Endothelial cell of umbilical vein (primary cell): ENCODE results near the gene PAX2. TPM values are rescaled to one million over a fixed set of nuclear protein-coding genes. Genes with fewer than 3 reads are reported as not detected.

Experiments used
- BruUV-seq: library from RNA; stranded (reverse); fragments of 400-500 nt; replicated peaks from 2 replicates; lab custom pipeline; 2021; lab: Mats Ljungman, UMichigan
- CTCF ChIA-PET: fragments of 300-600, 350-600 bp; sonication (Branson Sonifier 250); formaldehyde crosslinking; loops from one replicate; lab custom pipeline; 2021; ENCODE audit warnings: antibody characterized with exemption, inconsistent platforms; lab: Charles Lee
- POLR2A ChIA-PET: fragments of 300-600, 350-600 bp; sonication (Branson Sonifier 250); formaldehyde crosslinking; loops from one replicate; lab custom pipeline; 2021; ENCODE audit warnings: antibody characterized with exemption, inconsistent platforms; lab: Charles Lee
- DNase-seq: peaks from one replicate; pipeline ENCODE4 v3.0.0-alpha.2; 2011; ENCODE audit warnings: low read depth, low spot score
- FAIRE-seq: peaks from 2 replicates; lab custom pipeline; 2011; peaks lifted over from hg19 to GRCh38; lab: Jason Lieb, UNC
- H2AFZ ChIP-seq: 2 replicates; pipeline ENCODE4 v1.6.0; 2012; ENCODE audit warnings: low read depth, low read length, control low read depth, inconsistent platforms
- H3K27ac ChIP-seq: 2 replicates; pipeline ENCODE4 v1.5.1; 2011; ENCODE audit warnings: low read depth, mild to moderate bottlenecking, control low read depth, low read length, moderate library complexity; ENCODE audit not compliant: insufficient read depth
- H3K27me3 ChIP-seq, 2 experiments: 2 replicates each; pipeline versions ENCODE4 v1.6.0 to v1.6.1; 2011; ENCODE audit warnings: low read length in 2 of 2, mixed read lengths in 1 of 2; ENCODE audit not compliant: control insufficient read depth in 2 of 2, insufficient read depth in 2 of 2
- H3K36me3 ChIP-seq, 2 experiments: 2 replicates in 1 of 2; 3 replicates in 1 of 2; pipeline ENCODE4 v1.5.1; 2011; ENCODE audit warnings: low read length in 2 of 2, mild to moderate bottlenecking in 1 of 2, moderate library complexity in 1 of 2; ENCODE audit not compliant: control insufficient read depth in 2 of 2, insufficient read depth in 2 of 2; ENCODE audit errors: extremely low read depth in 1 of 2
- H3K4me1 ChIP-seq: 3 replicates; pipeline ENCODE4 v1.5.1; 2011; ENCODE audit warnings: mild to moderate bottlenecking, low read length; ENCODE audit not compliant: control insufficient read depth, insufficient read depth; ENCODE audit errors: extremely low read depth
- H3K4me2 ChIP-seq: 2 replicates; pipeline ENCODE4 v1.6.1; 2011; ENCODE audit warnings: low read length, control low read depth, mixed read lengths; ENCODE audit not compliant: insufficient read depth
- H3K4me3 ChIP-seq, 3 experiments: fragments of 200-600 bp in 1 of 3; sonication (generic), shearing (Covaris generic) in 1 of 3; replicated peaks in 1 of 3; 2 replicates each; pipeline ENCODE4 v1.5.1; 2011 to 2016; ENCODE audit warnings: control low read depth in 3 of 3, low read length in 3 of 3, mild to moderate bottlenecking in 2 of 3, inconsistent platforms in 1 of 3, low read depth in 1 of 3, moderate library complexity in 1 of 3; ENCODE audit not compliant: insufficient read depth in 1 of 3
- H3K79me2 ChIP-seq: 2 replicates; pipeline ENCODE4 v1.6.0; 2012; ENCODE audit warnings: low read length, inconsistent platforms; ENCODE audit not compliant: control insufficient read depth, insufficient read depth
- H3K9ac ChIP-seq: replicated peaks from 2 replicates; pipeline ENCODE3; 2011; ENCODE audit warnings: low read length, control low read depth; ENCODE audit not compliant: insufficient read depth; ENCODE audit errors: extremely low read depth
- H3K9me1 ChIP-seq: replicated peaks from 3 replicates; pipeline ENCODE4 v1.6.0; 2011; ENCODE audit warnings: mild to moderate bottlenecking, low read length; ENCODE audit not compliant: control insufficient read depth, insufficient read depth; ENCODE audit errors: extremely low read depth
- H3K9me3 ChIP-seq: replicated peaks from 2 replicates; pipeline ENCODE4 v1.5.1; 2012; ENCODE audit warnings: low read length, inconsistent platforms; ENCODE audit not compliant: control insufficient read depth, insufficient read depth
- H4K20me1 ChIP-seq: replicated peaks from 2 replicates; pipeline ENCODE3; 2011; ENCODE audit warnings: mild to moderate bottlenecking, low read length; ENCODE audit not compliant: control insufficient read depth, insufficient read depth; ENCODE audit errors: extremely low read depth
- CTCF ChIP-seq, 2 donors: IDR thresholded peaks; 1 replicate in 1 of 2; 2 replicates in 1 of 2; pipeline ENCODE4 v1.5.1; 2011; ENCODE audit warnings: low read length in 2 of 2, mild to moderate bottlenecking in 2 of 2, moderate library complexity in 2 of 2, control low read depth in 1 of 2, inconsistent platforms in 1 of 2, low read depth in 1 of 2; ENCODE audit not compliant: insufficient read depth in 1 of 2; ENCODE audit errors: extremely low read depth in 1 of 2
- EZH2 ChIP-seq: IDR thresholded peaks from 2 replicates; pipeline ENCODE4 v1.6.1; 2012; ENCODE audit warnings: borderline replicate concordance, low read depth, mild to moderate bottlenecking, moderate library complexity, low read length, inconsistent platforms; ENCODE audit not compliant: severe bottlenecking
- FOS ChIP-seq: IDR thresholded peaks from 2 replicates; pipeline ENCODE4 v1.6.1; 2011; ENCODE audit warnings: mild to moderate bottlenecking, low read length, moderate library complexity, borderline replicate concordance; ENCODE audit not compliant: insufficient read depth
- GATA2 ChIP-seq: IDR thresholded peaks from 2 replicates; pipeline ENCODE4 v1.7.0; 2011; ENCODE audit warnings: low read depth, mild to moderate bottlenecking, moderate library complexity, mixed read lengths, low read length; ENCODE audit not compliant: insufficient read length, insufficient read depth
- JUN ChIP-seq: IDR thresholded peaks from 2 replicates; pipeline ENCODE4 v1.6.1; 2011; ENCODE audit warnings: borderline replicate concordance, low read depth; ENCODE audit not compliant: insufficient read length, insufficient read depth
- MAX ChIP-seq: IDR thresholded peaks from 2 replicates; pipeline ENCODE4 v1.6.1; 2011; ENCODE audit not compliant: insufficient read depth, insufficient read length
- POLR2A ChIP-seq: IDR thresholded peaks from 2 replicates; pipeline ENCODE4 v1.6.1; 2012; ENCODE audit warnings: low read depth, mild to moderate bottlenecking, control low read depth, low read length
- POLR2AphosphoS5 ChIP-seq: IDR thresholded peaks from 2 replicates; pipeline ENCODE4 v1.6.1; 2012; ENCODE audit warnings: low read depth, mild to moderate bottlenecking, control low read depth, low read length, moderate library complexity; ENCODE audit not compliant: insufficient read depth
- dilution Hi-C: fragments of 300-500 bp; cut with MboI; formaldehyde crosslinking; loops from one replicate; pipeline ENCODE4 v1.15.0; 2019; ENCODE audit warnings: low sequenced_read_pairs; ENCODE audit not compliant: extremely low pct_ligation_motif_present
- intact Hi-C: fragments of 100-400 bp; cut with micrococcal nuclease; formaldehyde crosslinking; loops from one replicate; pipeline ENCODE4 v1.10.0; 2022
- polyA plus RNA-seq, 4 experiments: library from polyadenylated mRNA; depleted of rRNA in 3 of 4; stranded (reverse) in 3 of 4; unstranded in 1 of 4; fragments of >200 nt; gene quantifications; 2 replicates each; pipeline versions ENCODE4 v1.2.1 to v1.2.3, GENCODE V29; 2011 to 2012; ENCODE audit warnings: missing spikeins in 1 of 4
- total RNA-seq: library from RNA; stranded (reverse); gene quantifications from 2 replicates; pipeline ENCODE4 v1.2.3, GENCODE V29; 2021

PAX2 gene
- total and polyA plus RNA-seq, 2 donors (not counting 3 experiments of a cell fraction or from before 2014, with no cell fraction given) = not detected

- H3K36me3 ChIP-seq = no peaks in the 10 kb centered on the region
- no TSS peak for BruUV-seq
- intact Hi-C loops = loop anchor here (5.0 kb wide), 1 partner anchor 43 kb away; no protein-coding TSS in a partner anchor
- H3K4me3 ChIP-seq = no peak overlapping the region
- H3K9ac ChIP-seq = no peak overlapping the region
- DNase-seq (no peak), FAIRE-seq (no peak)
- peaks cover 4% of the 10 kb centered on the region for H3K4me1 ChIP-seq
- no peak for TF ChIP-seq POLR2A
- no peak for TF ChIP-seq JUN
- TF ChIP-seq POLR2AphosphoS5 = no peak
- peak; percentile 91 for TF ChIP-seq EZH2
- TF ChIP-seq FOS = no peak
- TF ChIP-seq CTCF (IDR thresholded peaks at IDR 0.05; ENCODE audit: extremely low read depth in 1 of 2, insufficient read depth in 1 of 2, low read depth in 1 of 2, low read length in 2 of 2) = no peak
- no peak for TF ChIP-seq MAX
- TF ChIP-seq GATA2 = no peak
- dilution Hi-C loops = no loop called here
- H3K9me3 ChIP-seq = no peaks in the 10 kb centered on the region
- H4K20me1 ChIP-seq = no peaks in the 10 kb centered on the region
- H2AFZ ChIP-seq = peak overlapping the region; percentile 45
- no peak overlapping the region for H3K27ac ChIP-seq
- POLR2A ChIA-PET = no interaction called here
- H3K9me1 ChIP-seq = no peaks in the 10 kb centered on the region
- peaks cover 71 to 81% of the 10 kb centered on the region in 2 experiments for H3K27me3 ChIP-seq
- H3K4me2 ChIP-seq = no peak overlapping the region
- H3K79me2 ChIP-seq = no peaks in the 10 kb centered on the region
- CTCF ChIA-PET = no interaction called here
Measured at GRCh38 chr10:100829097-100829870, 83.9 kb downstream of the PAX2 start.
